ENCODE data around the gene SRPK2. TPM values are rescaled to one million over a fixed set of nuclear protein-coding genes. Genes with fewer than 3 reads are reported as not detected.
A peak's percentile ranks its signal among the peaks of the same experiment; 100 is the strongest.
"Not testable (repeated sequence)": the region's sequence is repeated elsewhere in the genome, so short reads cannot be mapped to it uniquely, and the experiment has no call there.

SRPK2 gene
- total RNA-seq, 4 donors from 2014 or later: 21.5 to 35.1 (median 29.2) TPM

GRCh38 chr7:105268056-105268455 lies 120.7 kb downstream of the SRPK2 start:
- no peak for DNase-seq
- 3 to 8% methylated on average over 1 of the region's 1 CpG for WGBS, 2 donors
- Histone ChIP-seq H3K9me3 (no peaks in the 10 kb centered on the region), H3K36me3 (no peaks in the 10 kb centered on the region), H3K4me3 (peak overlapping the region; percentile 13 to 54 (median 40)), H3K4me1 (peaks cover 13 to 50% (median 19%) of the 10 kb centered on the region in 3 donors), H3K27ac (peak overlapping the region; percentile 69 to 83 (median 78)), H3K27me3 (no peaks in the 10 kb centered on the region)
- TF ChIP-seq POLR2A (IDR thresholded peaks at IDR 0.05): no peak
- TF ChIP-seq CTCF (IDR thresholded peaks at IDR 0.05): peak in 2 of 6 experiments; percentile 45 to 50
- intact Hi-C loops (cut with DNase I): no loop called here

GRCh38 chr7:105267244-105267643 lies 121.5 kb downstream of the SRPK2 start:
- intact Hi-C loops (cut with DNase I): no loop called here
- peaks cover 13 to 50% (median 19%) of the 10 kb centered on the region in 3 donors for H3K4me1 ChIP-seq
- H3K27ac ChIP-seq: peak overlapping the region in 3 of 4 donors; percentile 1 to 83 (median 81)
- peak overlapping the region in 1 of 4 donors; percentile 54 for H3K4me3 ChIP-seq
- H3K27me3 ChIP-seq: no peaks in the 10 kb centered on the region
- 19 to 29% methylated on average over 1 of the region's 1 CpG for WGBS, 2 donors
- DNase-seq: no peak
- H3K9me3 ChIP-seq: no peaks in the 10 kb centered on the region
- no peaks in the 10 kb centered on the region for H3K36me3 ChIP-seq
- no peak for TF ChIP-seq CTCF (IDR thresholded peaks at IDR 0.05)
- no peak for TF ChIP-seq POLR2A (IDR thresholded peaks at IDR 0.05)

GRCh38 chr7:105264707-105265106 lies 124.0 kb downstream of the SRPK2 start:
- Histone ChIP-seq H3K27me3 (no peaks in the 10 kb centered on the region), H3K4me1 (peaks cover 13 to 43% (median 15%) of the 10 kb centered on the region in 3 donors), H3K4me3 (no peak overlapping the region), H3K9me3 (peaks cover 0 to 7% (median 0%) of the 10 kb centered on the region in 3 donors), H3K36me3 (no peaks in the 10 kb centered on the region), H3K27ac (no peak overlapping the region)
- no peak for DNase-seq
- intact Hi-C loops (cut with DNase I): no loop called here
- TF ChIP-seq CTCF (IDR thresholded peaks at IDR 0.05) (no peak), POLR2A (IDR thresholded peaks at IDR 0.05) (no peak)
- 91 to 94% methylated on average over 1 of the region's 1 CpG for WGBS, 2 donors

- Histone ChIP-seq H3K4me3 (no peak overlapping the region), H3K9me3 (peaks cover 0 to 7% (median 0%) of the 10 kb centered on the region in 3 donors), H3K4me1 (peaks cover 0 to 24% (median 8%) of the 10 kb centered on the region in 3 donors), H3K36me3 (no peaks in the 10 kb centered on the region), H3K27ac (no peak overlapping the region), H3K27me3 (no peaks in the 10 kb centered on the region)
- DNase-seq: no peak
- intact Hi-C loops (cut with DNase I): no loop called here
- no peak for TF ChIP-seq POLR2A (IDR thresholded peaks at IDR 0.05)
- TF ChIP-seq CTCF (IDR thresholded peaks at IDR 0.05): no peak
- 53 to 55% methylated on average over 2 of the region's 2 CpGs for WGBS, 2 donors
Measured at GRCh38 chr7:105261689-105262088, 127.0 kb downstream of the SRPK2 start.

GRCh38 chr7:105260201-105260871 lies 128.4 kb downstream of the SRPK2 start:
- H3K36me3 ChIP-seq; H3K27ac ChIP-seq; intact Hi-C loops (cut with DNase I); H3K9me3 ChIP-seq; H3K27me3 ChIP-seq; H3K4me3 ChIP-seq; DNase-seq: not testable (repeated sequence)
- 85 to 94% methylated on average over 2 of the region's 2 CpGs for WGBS, 2 donors
- H3K4me1 ChIP-seq: peaks cover 0 to 14% (median 8%) of the 10 kb centered on the region in 3 donors

- H3K36me3 ChIP-seq; H3K27ac ChIP-seq; intact Hi-C loops (cut with DNase I); H3K4me3 ChIP-seq; H3K27me3 ChIP-seq; H3K9me3 ChIP-seq; DNase-seq: not testable (repeated sequence)
- peaks cover 0 to 14% (median 8%) of the 10 kb centered on the region in 3 donors for H3K4me1 ChIP-seq
Measured at GRCh38 chr7:105258919-105259318, 129.8 kb downstream of the SRPK2 start.
